GM19324 (cell line): Measurements from ENCODE around the gene MIX23.

Experiments
- ATAC-seq: cut with Tn5 transposase; IDR thresholded peaks from one replicate; pipeline ENCODE4 v1.9.1; 2021; ENCODE audit warnings: mild to moderate bottlenecking, moderate library complexity; ENCODE audit not compliant: unreplicated experiment, low FRiP score

MIX23 gene

GRCh38 chr3:122353893-122354401 lies 29.1 kb downstream of the MIX23 start:
- no peak for ATAC-seq

GRCh38 chr3:122353215-122353614 lies 29.8 kb downstream of the MIX23 start:
- ATAC-seq, result no peak

- ATAC-seq, result no peak
These were observed 31.4 kb downstream of the MIX23 start for GRCh38 chr3:122351612-122352011.

GRCh38 chr3:122350814-122351418 lies 32.1 kb downstream of the MIX23 start:
- no peak for ATAC-seq

GRCh38 chr3:122349171-122349570 lies 33.9 kb downstream of the MIX23 start:
- no peak for ATAC-seq

- no peak for ATAC-seq
These were observed 39.4 kb downstream of the MIX23 start for GRCh38 chr3:122343654-122344053.

- no peak for ATAC-seq
These were observed 40.2 kb downstream of the MIX23 start for GRCh38 chr3:122342803-122343202.

- ATAC-seq, result no peak
These were observed 50.5 kb downstream of the MIX23 start for GRCh38 chr3:122332551-122332950.

GRCh38 chr3:122331886-122332285 lies 51.1 kb downstream of the MIX23 start:
- ATAC-seq, result no peak

- ATAC-seq, result no peak
These were observed 57.3 kb downstream of the MIX23 start for GRCh38 chr3:122325769-122326168.

GRCh38 chr3:122324871-122325323 lies 58.1 kb downstream of the MIX23 start, which contains the start of gene CSTA:
TSS of gene CSTA (plus strand) at chr3:122325248. CDS start at chr3:122325293, 45 bp downstream.
- no peak for ATAC-seq

GRCh38 chr3:122322095-122323075 lies 60.6 kb downstream of the MIX23 start:
- peak; percentile 49 for ATAC-seq

GRCh38 chr3:122318620-122319019 lies 64.4 kb downstream of the MIX23 start:
- ATAC-seq, result no peak

- no peak for ATAC-seq
These were observed 66.7 kb downstream of the MIX23 start for GRCh38 chr3:122316368-122316767.

GRCh38 chr3:122315619-122316018 lies 67.4 kb downstream of the MIX23 start:
- no peak for ATAC-seq

GRCh38 chr3:122314228-122314876 lies 68.7 kb downstream of the MIX23 start:
- ATAC-seq, result no peak

- no peak for ATAC-seq
These were observed 69.8 kb downstream of the MIX23 start for GRCh38 chr3:122313281-122313680.

GRCh38 chr3:122312826-122313225 lies 70.2 kb downstream of the MIX23 start:
- no peak for ATAC-seq

GRCh38 chr3:122310361-122310760 lies 72.7 kb downstream of the MIX23 start:
- no peak for ATAC-seq
